Fibroblast of villous mesenchyme (primary cell): ENCODE results near the gene A4GNT. TPM values are rescaled to one million over a fixed set of nuclear protein-coding genes. Genes with fewer than 3 reads are reported as not detected.
A peak's percentile ranks its signal among the peaks of the same experiment; 100 is the strongest.

Experiments used
- DNase-seq: peaks from one replicate; pipeline ENCODE4 v3.0.0-alpha.2; 2010; ENCODE audit warnings: low read depth
- H3K4me3 ChIP-seq: 2 replicates; pipeline ENCODE4 v1.5.1; 2011; ENCODE audit warnings: low read depth, mild to moderate bottlenecking, low read length
- CTCF ChIP-seq: IDR thresholded peaks from 2 replicates; pipeline ENCODE4 v1.5.1; 2012; ENCODE audit warnings: low read depth, mild to moderate bottlenecking, low read length; ENCODE audit not compliant: insufficient read depth
- total RNA-seq: library from RNA; depleted of rRNA; stranded (reverse); fragments of >200 nt; gene quantifications from 2 replicates; pipeline ENCODE4 v1.2.3, GENCODE V29; 2012

A4GNT gene
- total RNA-seq: under 0.01 TPM in 1 of 2 replicates, not detected in the other

GRCh38 chr3:138132239-138132638 lies at the start of gene A4GNT:
TSS of gene A4GNT (minus strand) at chr3:138132390. CDS start at chr3:138131256, 1,134 bp downstream.
- no peak for DNase-seq
- TF ChIP-seq CTCF: no peak
- no peak within 1 kb of the TSS for H3K4me3 ChIP-seq

GRCh38 chr3:138180375-138181029 lies 48.3 kb upstream of the A4GNT start:
- DNase-seq: peak; percentile 43
- H3K4me3 ChIP-seq: no peak overlapping the region
- TF ChIP-seq CTCF: peak; percentile 52

GRCh38 chr3:138174421-138175131 lies 42.4 kb upstream of the A4GNT start, which contains the start of gene DBR1:
TSS of gene DBR1 (minus strand) at chr3:138174921. CDS start at chr3:138174795, 126 bp downstream.
- peak within 1 kb of the TSS; percentile 82 for H3K4me3 ChIP-seq
- DNase-seq: peak; percentile 85
- TF ChIP-seq CTCF: no peak

GRCh38 chr3:138173769-138174420 lies 41.7 kb upstream of the A4GNT start:
- peak; percentile 10 for DNase-seq
- no peak for TF ChIP-seq CTCF
- peak overlapping the region; percentile 82 for H3K4me3 ChIP-seq

- TF ChIP-seq CTCF: no peak
- no peak for DNase-seq
- no peak overlapping the region for H3K4me3 ChIP-seq
These were observed 40.4 kb upstream of the A4GNT start for GRCh38 chr3:138172625-138173024.

GRCh38 chr3:138165061-138165460 lies 32.9 kb upstream of the A4GNT start:
- no peak for DNase-seq
- no peak for TF ChIP-seq CTCF

More at GRCh38 chr3:138165061-138165460, 32.9 kb upstream of the A4GNT start:
- no peak overlapping the region for H3K4me3 ChIP-seq
